GM19467 (cell line): Measurements from ENCODE around the gene PFKFB4.

Experiments used
- ATAC-seq: cut with Tn5 transposase; IDR thresholded peaks from one replicate; pipeline ENCODE4 v1.9.1; 2021; ENCODE audit warnings: mild to moderate bottlenecking, moderate library complexity; ENCODE audit not compliant: unreplicated experiment

Gene PFKFB4

GRCh38 chr3:48556796-48557626 is at the start of gene PFKFB4:
Gene PFKFB4, minus strand, starts transcription at chr3:48556803. Its CDS starts 26 bp downstream, at chr3:48556777.
- peak; percentile 78 for ATAC-seq

- ATAC-seq: no peak
These were observed 45.0 kb upstream of the PFKFB4 start for GRCh38 chr3:48601622-48601994.

- no peak for ATAC-seq
These were observed 44.4 kb upstream of the PFKFB4 start for GRCh38 chr3:48600711-48601621.

GRCh38 chr3:48599509-48600285 is 43.1 kb upstream of the PFKFB4 start:
- no peak for ATAC-seq

- ATAC-seq: no peak
These were observed 42.5 kb upstream of the PFKFB4 start for GRCh38 chr3:48599077-48599501.

GRCh38 chr3:48598323-48599076 is 41.9 kb upstream of the PFKFB4 start:
- ATAC-seq: no peak

- ATAC-seq: no peak
These were observed 40.8 kb upstream of the PFKFB4 start for GRCh38 chr3:48597408-48597800.

- ATAC-seq: no peak
These were observed 40.2 kb upstream of the PFKFB4 start for GRCh38 chr3:48596676-48597407.

GRCh38 chr3:48596157-48596556 is 39.6 kb upstream of the PFKFB4 start:
- ATAC-seq: no peak

GRCh38 chr3:48595526-48596121 is 39.0 kb upstream of the PFKFB4 start:
- ATAC-seq: no peak

- ATAC-seq: no peak
These were observed 38.5 kb upstream of the PFKFB4 start, which contains the start of gene COL7A1 for GRCh38 chr3:48595075-48595525. Gene COL7A1, minus strand, starts transcription at chr3:48595329. Its CDS starts 170 bp downstream, at chr3:48595159.

GRCh38 chr3:48594417-48595049 is 37.9 kb upstream of the PFKFB4 start:
- no peak for ATAC-seq

- no peak for ATAC-seq
These were observed 36.7 kb upstream of the PFKFB4 start for GRCh38 chr3:48593337-48593736.

GRCh38 chr3:48592519-48593087 is 36.0 kb upstream of the PFKFB4 start:
- no peak for ATAC-seq

- no peak for ATAC-seq
These were observed 35.4 kb upstream of the PFKFB4 start for GRCh38 chr3:48591886-48592518.

- ATAC-seq: no peak
These were observed 34.8 kb upstream of the PFKFB4 start for GRCh38 chr3:48591436-48591835.

- no peak for ATAC-seq
These were observed 31.6 kb upstream of the PFKFB4 start for GRCh38 chr3:48588230-48588629.

- no peak for ATAC-seq
These were observed 31.1 kb upstream of the PFKFB4 start for GRCh38 chr3:48587686-48588085.
